ENCODE results near the gene TSKS. TPM values are rescaled to one million over a fixed set of nuclear protein-coding genes. Genes with fewer than 3 reads are reported as not detected.

Gene TSKS
- total RNA-seq, 1 donor from 2014 or later = not detected

DNA sequence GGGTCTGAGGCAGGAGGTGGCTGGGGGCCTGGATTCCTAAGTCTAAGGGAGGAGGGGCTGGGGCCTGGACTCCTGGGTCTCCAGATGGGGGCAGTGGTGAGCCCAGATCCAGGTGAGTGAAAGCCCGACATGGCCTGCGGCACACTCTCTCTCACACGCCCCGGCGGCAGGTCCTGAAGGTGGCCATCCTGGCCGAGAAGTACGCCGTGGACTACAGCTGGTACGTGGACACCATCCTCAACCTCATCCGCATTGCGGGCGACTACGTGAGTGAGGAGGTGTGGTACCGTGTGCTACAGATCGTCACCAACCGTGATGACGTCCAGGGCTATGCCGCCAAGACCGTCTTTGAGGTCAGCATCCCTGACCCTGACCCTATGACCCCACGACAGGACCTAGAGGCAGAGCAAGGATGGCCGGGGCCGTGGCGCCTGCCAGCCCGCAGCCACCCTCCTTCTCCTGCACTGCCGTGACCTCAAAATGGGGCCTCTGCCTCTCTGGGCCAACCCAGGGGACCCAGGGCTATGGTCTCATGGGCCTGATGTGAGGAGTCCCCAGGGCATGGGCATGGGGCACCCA lies 36.8 kb upstream of the TSKS start:
- Mint-ChIP-seq H3K27me3 (ENCODE audit: low read depth) (no peaks in the 10 kb centered on the region), H3K27ac (ENCODE audit: unreplicated experiment) (no peak overlapping the region), H3K4me3 (ENCODE audit: unreplicated experiment) (no peak overlapping the region), H3K36me3 (ENCODE audit: low read depth) (peaks cover 38% of the 10 kb centered on the region), H3K4me1 (ENCODE audit: low read depth) (peaks cover 8% of the 10 kb centered on the region), H3K9me3 (ENCODE audit: low read depth) (no peaks in the 10 kb centered on the region)
- TF ChIP-seq, protein P1, sequence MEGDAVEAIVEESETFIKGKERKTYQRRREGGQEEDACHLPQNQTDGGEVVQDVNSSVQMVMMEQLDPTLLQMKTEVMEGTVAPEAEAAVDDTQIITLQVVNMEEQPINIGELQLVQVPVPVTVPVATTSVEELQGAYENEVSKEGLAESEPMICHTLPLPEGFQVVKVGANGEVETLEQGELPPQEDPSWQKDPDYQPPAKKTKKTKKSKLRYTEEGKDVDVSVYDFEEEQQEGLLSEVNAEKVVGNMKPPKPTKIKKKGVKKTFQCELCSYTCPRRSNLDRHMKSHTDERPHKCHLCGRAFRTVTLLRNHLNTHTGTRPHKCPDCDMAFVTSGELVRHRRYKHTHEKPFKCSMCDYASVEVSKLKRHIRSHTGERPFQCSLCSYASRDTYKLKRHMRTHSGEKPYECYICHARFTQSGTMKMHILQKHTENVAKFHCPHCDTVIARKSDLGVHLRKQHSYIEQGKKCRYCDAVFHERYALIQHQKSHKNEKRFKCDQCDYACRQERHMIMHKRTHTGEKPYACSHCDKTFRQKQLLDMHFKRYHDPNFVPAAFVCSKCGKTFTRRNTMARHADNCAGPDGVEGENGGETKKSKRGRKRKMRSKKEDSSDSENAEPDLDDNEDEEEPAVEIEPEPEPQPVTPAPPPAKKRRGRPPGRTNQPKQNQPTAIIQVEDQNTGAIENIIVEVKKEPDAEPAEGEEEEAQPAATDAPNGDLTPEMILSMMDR (IDR thresholded peaks at IDR 0.05) = peak; percentile 34
- DNase-seq (ENCODE audit: low spot score) = no peak

DNA sequence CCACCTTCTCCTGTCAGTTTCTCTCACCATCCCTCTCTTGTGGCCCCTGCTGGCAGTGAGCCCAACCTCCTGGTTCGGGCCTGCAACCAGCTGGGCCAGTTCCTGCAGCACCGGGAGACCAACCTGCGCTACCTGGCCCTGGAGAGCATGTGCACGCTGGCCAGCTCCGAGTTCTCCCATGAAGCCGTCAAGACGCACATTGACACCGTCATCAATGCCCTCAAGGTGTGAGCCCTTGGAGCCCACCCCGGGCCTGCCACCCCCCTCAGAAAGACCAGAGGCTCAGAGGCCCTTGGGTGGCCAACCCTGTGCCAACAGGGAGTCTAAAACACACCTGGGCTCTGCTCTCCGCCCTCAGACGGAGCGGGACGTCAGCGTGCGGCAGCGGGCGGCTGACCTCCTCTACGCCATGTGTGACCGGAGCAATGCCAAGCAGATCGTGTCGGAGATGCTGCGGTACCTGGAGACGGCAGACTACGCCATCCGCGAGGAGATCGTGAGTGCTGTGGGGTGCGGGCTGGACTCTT lies 36.2 kb upstream of the TSKS start:
- Mint-ChIP-seq H3K27me3 (ENCODE audit: low read depth) (no peaks in the 10 kb centered on the region), H3K27ac (ENCODE audit: unreplicated experiment) (no peak overlapping the region), H3K4me1 (ENCODE audit: low read depth) (peaks cover 8% of the 10 kb centered on the region), H3K9me3 (ENCODE audit: low read depth) (no peaks in the 10 kb centered on the region), H3K4me3 (ENCODE audit: unreplicated experiment) (no peak overlapping the region), H3K36me3 (ENCODE audit: low read depth) (peaks cover 38% of the 10 kb centered on the region)
- no peak for DNase-seq (ENCODE audit: low spot score)
- TF ChIP-seq, protein P1 (IDR thresholded peaks at IDR 0.05) = no peak

DNA sequence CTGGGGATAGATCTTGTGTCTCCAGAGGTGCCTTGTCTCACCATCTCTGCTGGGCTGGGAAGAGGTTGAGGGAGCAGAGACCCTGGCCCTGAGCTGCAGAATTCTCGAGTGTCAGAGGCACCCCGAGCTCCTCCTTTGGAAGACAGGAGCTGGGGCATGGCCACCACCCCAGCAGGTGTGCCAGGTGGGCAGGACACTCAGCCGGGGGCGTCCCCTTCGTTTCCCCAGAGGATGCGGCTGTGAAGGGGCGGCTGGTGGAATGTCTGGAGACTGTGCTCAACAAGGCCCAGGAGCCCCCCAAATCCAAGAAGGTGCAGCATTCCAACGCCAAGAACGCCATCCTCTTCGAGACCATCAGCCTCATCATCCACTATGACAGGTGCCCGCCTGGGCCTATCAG lies 35.5 kb upstream of the TSKS start:
- Mint-ChIP-seq H3K36me3 (ENCODE audit: low read depth) (peaks cover 38% of the 10 kb centered on the region), H3K9me3 (ENCODE audit: low read depth) (no peaks in the 10 kb centered on the region), H3K4me1 (ENCODE audit: low read depth) (peaks cover 8% of the 10 kb centered on the region), H3K27me3 (ENCODE audit: low read depth) (no peaks in the 10 kb centered on the region), H3K27ac (ENCODE audit: unreplicated experiment) (no peak overlapping the region), H3K4me3 (ENCODE audit: unreplicated experiment) (no peak overlapping the region)
- TF ChIP-seq, protein P1 (IDR thresholded peaks at IDR 0.05) = no peak
- no peak for DNase-seq (ENCODE audit: low spot score)

DNA sequence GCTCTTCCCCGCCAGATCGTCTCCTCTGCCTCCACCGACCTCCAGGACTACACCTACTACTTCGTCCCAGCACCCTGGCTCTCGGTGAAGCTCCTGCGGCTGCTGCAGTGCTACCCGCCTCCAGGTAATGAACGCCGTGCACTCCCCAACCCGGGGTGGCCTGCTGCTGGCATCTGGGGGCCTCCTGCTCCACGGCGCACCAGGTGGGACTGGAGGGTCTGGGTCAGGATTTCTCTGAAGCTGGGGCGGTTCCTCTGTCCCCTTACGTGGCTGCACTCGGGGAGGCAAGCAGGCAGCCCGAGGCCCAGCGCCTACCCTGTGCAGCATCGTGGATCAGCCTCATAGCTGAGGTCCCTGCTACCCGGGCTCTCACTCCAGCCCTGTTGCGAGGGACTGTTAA lies 32.5 kb upstream of the TSKS start:
- Mint-ChIP-seq H3K27ac (ENCODE audit: unreplicated experiment) (no peak overlapping the region), H3K27me3 (ENCODE audit: low read depth) (no peaks in the 10 kb centered on the region), H3K36me3 (ENCODE audit: low read depth) (peaks cover 36% of the 10 kb centered on the region), H3K9me3 (ENCODE audit: low read depth) (no peaks in the 10 kb centered on the region), H3K4me3 (ENCODE audit: unreplicated experiment) (no peak overlapping the region), H3K4me1 (ENCODE audit: low read depth) (peaks cover 3% of the 10 kb centered on the region)
- DNase-seq (ENCODE audit: low spot score) = no peak
- TF ChIP-seq, protein P1 (IDR thresholded peaks at IDR 0.05) = no peak

DNA sequence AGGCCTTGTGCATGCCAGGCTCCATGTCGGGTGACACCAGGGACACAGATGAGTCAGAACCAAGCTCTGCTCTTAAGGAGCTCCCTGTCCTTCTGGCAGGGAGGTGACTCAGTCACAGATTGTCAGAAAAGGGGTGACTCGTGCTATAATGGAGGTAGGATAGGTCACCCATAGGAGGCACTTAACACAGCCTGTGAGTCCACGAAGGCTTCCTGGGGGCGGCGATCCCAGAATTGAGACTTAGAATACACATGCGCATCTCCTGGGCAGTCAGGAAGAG lies 30.4 kb upstream of the TSKS start:
- H3K27me3 Mint-ChIP-seq (ENCODE audit: low read depth) = no peaks in the 10 kb centered on the region

More for the DNA sequence above, 30.4 kb upstream of the TSKS start:
- H3K4me3 Mint-ChIP-seq (ENCODE audit: unreplicated experiment) = no peak overlapping the region
- H3K36me3 Mint-ChIP-seq (ENCODE audit: low read depth) = peaks cover 31% of the 10 kb centered on the region
- peak overlapping the region; percentile 59 for H3K27ac Mint-ChIP-seq (ENCODE audit: unreplicated experiment)
- H3K9me3 Mint-ChIP-seq (ENCODE audit: low read depth) = no peaks in the 10 kb centered on the region
- DNase-seq (ENCODE audit: low spot score) = no peak
- peaks cover 3% of the 10 kb centered on the region for H3K4me1 Mint-ChIP-seq (ENCODE audit: low read depth)
- TF ChIP-seq, protein P1 (IDR thresholded peaks at IDR 0.05) = no peak

Measured in chondrocyte (in vitro differentiated cells).